Stomach (tissue), 4 donors: Measurements from ENCODE around the gene KRTAP12-4.

Experiments
- CTCF ChIP-seq, 7 experiments: fragments of 450-650 bp in 4 of 7; fragments of 200-600 bp in 3 of 7; sonication (generic) in 3 of 7; IDR thresholded peaks; one replicate each; pipeline ENCODE4 v1.5.1; 2016 to 2019; ENCODE audit warnings: antibody characterized with exemption in 7 of 7, control low read depth in 2 of 7, mild to moderate bottlenecking in 1 of 7
- EP300 ChIP-seq: sonication (generic); formaldehyde crosslinking; IDR thresholded peaks from one replicate; pipeline ENCODE4 v1.6.1; 2017; ENCODE audit warnings: antibody characterized with exemption
- POLR2A ChIP-seq, 4 donors: fragments of 450-650 bp; IDR thresholded peaks; one replicate each; pipeline ENCODE4 v1.6.1; 2016; ENCODE audit warnings: antibody characterized with exemption in 4 of 4, control low read depth in 2 of 4, mild to moderate bottlenecking in 1 of 4, moderate library complexity in 1 of 4
- POLR2AphosphoS5 ChIP-seq, 3 donors: sonication (generic); formaldehyde crosslinking; IDR thresholded peaks; one replicate each; pipeline ENCODE4 v1.6.1; 2016; ENCODE audit warnings: antibody characterized with exemption in 3 of 3

- TF ChIP-seq CTCF (IDR thresholded peaks at IDR 0.05), result no peak
- TF ChIP-seq POLR2AphosphoS5 (IDR thresholded peaks at IDR 0.05), result no peak
- no peak for TF ChIP-seq POLR2A (IDR thresholded peaks at IDR 0.05)
- TF ChIP-seq EP300, result no peak
Measured at GRCh38 chr21:44614161-44614631, 40.3 kb downstream of the KRTAP12-4 start.
